Measurements from ENCODE around the gene PRRX2.

DNA sequence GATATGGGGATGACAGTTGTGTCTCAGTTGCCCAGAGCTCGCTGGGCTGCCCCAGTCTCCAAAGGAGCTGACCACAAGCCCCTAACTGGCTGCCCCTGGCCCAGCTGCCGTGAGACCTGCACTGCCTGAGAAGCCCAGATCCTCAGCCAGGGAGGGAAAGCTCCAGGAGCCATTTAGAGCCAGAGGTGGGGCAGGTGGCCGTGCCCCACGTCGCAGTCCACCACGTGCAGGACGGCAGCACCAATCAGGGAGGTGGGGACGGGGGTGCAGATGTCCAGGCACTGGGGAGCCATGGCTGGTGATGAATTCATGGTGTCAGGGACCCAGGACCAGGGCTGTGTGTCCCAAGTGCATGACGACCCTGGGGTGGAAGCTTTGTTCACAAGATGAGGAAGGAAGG lies 13.4 kb downstream of the PRRX2 start:
- TF ChIP-seq, protein P1, sequence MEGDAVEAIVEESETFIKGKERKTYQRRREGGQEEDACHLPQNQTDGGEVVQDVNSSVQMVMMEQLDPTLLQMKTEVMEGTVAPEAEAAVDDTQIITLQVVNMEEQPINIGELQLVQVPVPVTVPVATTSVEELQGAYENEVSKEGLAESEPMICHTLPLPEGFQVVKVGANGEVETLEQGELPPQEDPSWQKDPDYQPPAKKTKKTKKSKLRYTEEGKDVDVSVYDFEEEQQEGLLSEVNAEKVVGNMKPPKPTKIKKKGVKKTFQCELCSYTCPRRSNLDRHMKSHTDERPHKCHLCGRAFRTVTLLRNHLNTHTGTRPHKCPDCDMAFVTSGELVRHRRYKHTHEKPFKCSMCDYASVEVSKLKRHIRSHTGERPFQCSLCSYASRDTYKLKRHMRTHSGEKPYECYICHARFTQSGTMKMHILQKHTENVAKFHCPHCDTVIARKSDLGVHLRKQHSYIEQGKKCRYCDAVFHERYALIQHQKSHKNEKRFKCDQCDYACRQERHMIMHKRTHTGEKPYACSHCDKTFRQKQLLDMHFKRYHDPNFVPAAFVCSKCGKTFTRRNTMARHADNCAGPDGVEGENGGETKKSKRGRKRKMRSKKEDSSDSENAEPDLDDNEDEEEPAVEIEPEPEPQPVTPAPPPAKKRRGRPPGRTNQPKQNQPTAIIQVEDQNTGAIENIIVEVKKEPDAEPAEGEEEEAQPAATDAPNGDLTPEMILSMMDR (IDR thresholded peaks at IDR 0.05) = no peak
- TF ChIP-seq EZH2 (IDR thresholded peaks at IDR 0.05; ENCODE audit: borderline replicate concordance, insufficient read depth, low read depth, low read length, poor library complexity, severe bottlenecking) = no peak
